Lung (tissue), 12 donors: Measurements from ENCODE around the gene E2F6. TPM values are rescaled to one million over a fixed set of nuclear protein-coding genes. Genes with fewer than 3 reads are reported as not detected.

Experiments
- ATAC-seq: fragments of 200-7000 bp; cut with Tn5 transposase; one replicate; pipeline ENCODE4 v1.9.1; 2020; ENCODE audit warnings: moderate number of reproducible peaks; ENCODE audit not compliant: insufficient read depth, low FRiP score
- DNase-seq, 3 donors: peaks; one replicate each; pipeline ENCODE4 v3.0.0-alpha.2; 2013 to 2017
- H3K27ac ChIP-seq, 2 donors: one replicate each; pipeline ENCODE4 v1.5.1; 2013; ENCODE audit warnings: mild to moderate bottlenecking in 2 of 2, moderate library complexity in 2 of 2, control low read depth in 1 of 2, inconsistent platforms in 1 of 2, low read depth in 1 of 2, low read length in 1 of 2
- H3K27me3 ChIP-seq, 3 donors: one replicate each; pipeline ENCODE4 v1.5.1; 2013; ENCODE audit warnings: low read length in 2 of 3; ENCODE audit not compliant: control insufficient read depth in 3 of 3, insufficient read depth in 3 of 3
- H3K36me3 ChIP-seq, 4 donors: one replicate each; pipeline ENCODE4 v1.5.1; 2013; ENCODE audit warnings: low read length in 4 of 4, mild to moderate bottlenecking in 1 of 4, moderate library complexity in 1 of 4; ENCODE audit not compliant: control insufficient read depth in 4 of 4, insufficient read depth in 4 of 4
- H3K4me1 ChIP-seq, 5 donors: one replicate each; pipeline ENCODE4 v1.5.1; 2013; ENCODE audit warnings: low read length in 5 of 5, mild to moderate bottlenecking in 2 of 5, moderate library complexity in 1 of 5; ENCODE audit not compliant: control insufficient read depth in 5 of 5, insufficient read depth in 5 of 5
- H3K4me3 ChIP-seq: one replicate; pipeline ENCODE4 v1.5.1; 2013; ENCODE audit warnings: mild to moderate bottlenecking, control low read depth, moderate library complexity
- H3K9ac ChIP-seq, 2 donors: one replicate each; pipeline ENCODE4 v1.5.1; 2013; ENCODE audit warnings: low read length in 2 of 2, control low read depth in 1 of 2; ENCODE audit not compliant: insufficient read depth in 1 of 2
- H3K9me3 ChIP-seq, 4 donors: one replicate each; pipeline ENCODE4 v1.5.1; 2013; ENCODE audit warnings: low read length in 3 of 4, mild to moderate bottlenecking in 1 of 4, moderate library complexity in 1 of 4; ENCODE audit not compliant: control insufficient read depth in 4 of 4, insufficient read depth in 3 of 4
- WGBS, 2 donors: extraction: QIAGEN DNeasy Blood & Tissue Kit; methylation state at CpG; one replicate each; pipeline ENCODE4 v1.1.7; 2013; 5-methylcytosine and 5-hydroxymethylcytosine counted together
- polyA plus RNA-seq, 2 donors: library from polyadenylated mRNA; stranded (reverse); fragments of 200-250 nt; gene quantifications; one replicate each; pipeline ENCODE4 v1.2.1, GENCODE V29; 2013
- total RNA-seq, 2 donors: library from RNA; depleted of rRNA in 1 of 2; stranded (reverse); fragments of >200 nt in 1 of 2; gene quantifications; one replicate each; pipeline ENCODE4 v1.2.1, GENCODE V29; 2014 to 2021
- TF ChIP-seq, protein P1 (sequence below): IDR thresholded peaks from 2 replicates; pipeline ENCODE4 v1.5.1; 2012; ENCODE audit warnings: mild to moderate bottlenecking; ENCODE audit errors: control extremely low read depth, extremely low read depth
- donor health status: control.
- donor health status: control.
- donor health status: Bipolar disorder and iron deficiency.
- donor health status: healthy.
- donor health status: DM: yes; HTN: yes; CAD: no.

E2F6 gene
- total and polyA plus RNA-seq, 4 donors, result 8.5 to 13.8 (median 11.1) TPM

- no peaks in the 10 kb centered on the region for H3K36me3 ChIP-seq
- ATAC-seq (no peak), DNase-seq (peak in 2 of 3 donors; percentile 60 to 61)
- TF ChIP-seq, protein P1, sequence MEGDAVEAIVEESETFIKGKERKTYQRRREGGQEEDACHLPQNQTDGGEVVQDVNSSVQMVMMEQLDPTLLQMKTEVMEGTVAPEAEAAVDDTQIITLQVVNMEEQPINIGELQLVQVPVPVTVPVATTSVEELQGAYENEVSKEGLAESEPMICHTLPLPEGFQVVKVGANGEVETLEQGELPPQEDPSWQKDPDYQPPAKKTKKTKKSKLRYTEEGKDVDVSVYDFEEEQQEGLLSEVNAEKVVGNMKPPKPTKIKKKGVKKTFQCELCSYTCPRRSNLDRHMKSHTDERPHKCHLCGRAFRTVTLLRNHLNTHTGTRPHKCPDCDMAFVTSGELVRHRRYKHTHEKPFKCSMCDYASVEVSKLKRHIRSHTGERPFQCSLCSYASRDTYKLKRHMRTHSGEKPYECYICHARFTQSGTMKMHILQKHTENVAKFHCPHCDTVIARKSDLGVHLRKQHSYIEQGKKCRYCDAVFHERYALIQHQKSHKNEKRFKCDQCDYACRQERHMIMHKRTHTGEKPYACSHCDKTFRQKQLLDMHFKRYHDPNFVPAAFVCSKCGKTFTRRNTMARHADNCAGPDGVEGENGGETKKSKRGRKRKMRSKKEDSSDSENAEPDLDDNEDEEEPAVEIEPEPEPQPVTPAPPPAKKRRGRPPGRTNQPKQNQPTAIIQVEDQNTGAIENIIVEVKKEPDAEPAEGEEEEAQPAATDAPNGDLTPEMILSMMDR, result no peak
- H3K27me3 ChIP-seq, result no peaks in the 10 kb centered on the region
- H3K9ac ChIP-seq, result no peak overlapping the region
- H3K27ac ChIP-seq, result no peak overlapping the region
- H3K4me1 ChIP-seq, result peaks cover 0 to 36% (median 10%) of the 10 kb centered on the region in 5 donors
- H3K9me3 ChIP-seq, result no peaks in the 10 kb centered on the region
- 86 to 90% methylated on average over 15 of the region's 15 CpGs for WGBS, 2 donors
- no peak overlapping the region for H3K4me3 ChIP-seq
Observed at GRCh38 chr2:11396467-11397445, 69.2 kb downstream of the E2F6 start.

DNA sequence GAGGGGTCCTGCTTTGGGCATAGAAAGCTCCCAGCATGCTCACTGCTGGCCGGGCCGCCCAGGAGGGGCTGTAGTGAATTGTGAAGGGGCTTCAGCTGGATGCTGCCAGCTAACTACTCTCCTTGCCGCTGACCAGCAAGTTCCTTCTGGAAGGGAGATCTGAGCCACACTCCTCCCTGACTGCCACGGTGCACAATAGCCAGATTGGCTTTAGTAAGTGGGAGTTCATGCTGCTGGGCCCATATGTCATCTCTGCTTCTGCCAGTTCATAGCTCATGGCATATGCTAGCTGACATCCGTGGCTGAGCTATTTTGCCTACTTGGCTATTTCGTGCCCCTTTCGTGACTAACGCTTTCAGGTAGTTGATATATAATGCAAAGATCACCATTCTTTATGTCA lies 69.9 kb downstream of the E2F6 start:
- no peaks in the 10 kb centered on the region for H3K9me3 ChIP-seq
- H3K36me3 ChIP-seq, result no peaks in the 10 kb centered on the region
- no peak overlapping the region for H3K27ac ChIP-seq
- ATAC-seq, result no peak
- H3K4me3 ChIP-seq, result no peak overlapping the region
- no peak for DNase-seq
- no peaks in the 10 kb centered on the region for H3K27me3 ChIP-seq
- H3K9ac ChIP-seq, result no peak overlapping the region
- TF ChIP-seq, protein P1, result no peak
- peaks cover 0 to 36% (median 10%) of the 10 kb centered on the region in 5 donors for H3K4me1 ChIP-seq
- 91 to 96% methylated on average over 8 of the region's 8 CpGs for WGBS, 2 donors

GRCh38 chr2:11395389-11395788 lies 70.6 kb downstream of the E2F6 start:
- Histone ChIP-seq H3K9me3 (no peaks in the 10 kb centered on the region), H3K4me3 (no peak overlapping the region), H3K9ac (no peak overlapping the region), H3K36me3 (no peaks in the 10 kb centered on the region), H3K27me3 (no peaks in the 10 kb centered on the region), H3K27ac (peak overlapping the region in 1 of 2 donors; percentile 4), H3K4me1 (peaks cover 0 to 39% (median 11%) of the 10 kb centered on the region in 5 donors)
- DNase-seq, result no peak
- ATAC-seq, result no peak
- TF ChIP-seq, protein P1, result no peak
- WGBS, 2 donors, result 52 to 74% methylated on average over 11 of the region's 11 CpGs

Other genes starting within 250 kb of the E2F6 start
- 100 to 1,000 TPM in 1 of 2 donors, 10 to 100 TPM in 1; 45.6 to 103 TPM for gene ROCK2, start 121.5 kb downstream of the E2F6 start, total RNA-seq
- gene ROCK2, start 121.5 kb downstream of the E2F6 start, polyA plus RNA-seq, result 10 to 100 TPM in 1 of 2 donors, 1 to 10 TPM in 1; 8.0 to 11.8 TPM
- 1 to 10 TPM; 2.9 to 3.3 TPM for gene GREB1, start 67.9 kb upstream of the E2F6 start, total RNA-seq
- under 1 TPM; 0.23 to 0.67 TPM for gene GREB1, start 67.9 kb upstream of the E2F6 start, polyA plus RNA-seq
- gene NTSR2, start 204.0 kb upstream of the E2F6 start, total RNA-seq, result not detected
- not detected for gene NTSR2, start 204.0 kb upstream of the E2F6 start, polyA plus RNA-seq